A204.1 (cell line): ENCODE data around the gene DBNL.

ENCODE experiments used
- FAIRE-seq: peaks from 2 replicates; lab custom pipeline; 2012; peaks lifted over from hg19 to GRCh38; lab: Jason Lieb, UNC

The DBNL gene

GRCh38 chr7:44062180-44062902, 17.8 kb downstream of the DBNL start:
- no peak for FAIRE-seq

GRCh38 chr7:44062903-44063295, 18.4 kb downstream of the DBNL start:
- FAIRE-seq: no peak

GRCh38 chr7:44063547-44063893, 19.0 kb downstream of the DBNL start:
- FAIRE-seq: no peak

GRCh38 chr7:44063894-44064651, 19.6 kb downstream of the DBNL start:
- FAIRE-seq: no peak

- no peak for FAIRE-seq
Measured at GRCh38 chr7:44064791-44065430, 20.4 kb downstream of the DBNL start.

GRCh38 chr7:44065431-44066110, 21.1 kb downstream of the DBNL start, which contains the start of gene PGAM2:
Gene PGAM2, minus strand, starts transcription at chr7:44065567. Its CDS starts 38 bp downstream, at chr7:44065529.
- no peak for FAIRE-seq

- no peak for FAIRE-seq
Measured at GRCh38 chr7:44066111-44066460, 21.6 kb downstream of the DBNL start.

GRCh38 chr7:44066494-44067063, 22.1 kb downstream of the DBNL start:
- FAIRE-seq: no peak

- no peak for FAIRE-seq
Measured at GRCh38 chr7:44067064-44067951, 22.8 kb downstream of the DBNL start.

- no peak for FAIRE-seq
Measured at GRCh38 chr7:44068054-44068453, 23.6 kb downstream of the DBNL start.

- no peak for FAIRE-seq
Measured at GRCh38 chr7:44071726-44072363, 27.3 kb downstream of the DBNL start.

GRCh38 chr7:44072364-44073231, 28.1 kb downstream of the DBNL start:
- no peak for FAIRE-seq

GRCh38 chr7:44073664-44074348, 29.3 kb downstream of the DBNL start:
- FAIRE-seq: no peak

- FAIRE-seq: no peak
Measured at GRCh38 chr7:44074349-44074695, 29.8 kb downstream of the DBNL start.

- FAIRE-seq: no peak
Measured at GRCh38 chr7:44075296-44076075, 31.0 kb downstream of the DBNL start.

- FAIRE-seq: no peak
Measured at GRCh38 chr7:44076101-44076895, 31.8 kb downstream of the DBNL start.

GRCh38 chr7:44077061-44077460, 32.6 kb downstream of the DBNL start:
- FAIRE-seq: no peak

- FAIRE-seq: no peak
Measured at GRCh38 chr7:44077681-44078091, 33.2 kb downstream of the DBNL start.
